Left renal cortex interstitium (tissue), 4 donors: Measurements from ENCODE around the gene SHB. TPM values are rescaled to one million over a fixed set of nuclear protein-coding genes. Genes with fewer than 3 reads are reported as not detected.

Experiments
- DNase-seq, 4 donors: peaks; one replicate each; pipeline ENCODE4 v3.0.0-alpha.2; 2013; ENCODE audit warnings: low read depth in 4 of 4, low spot score in 2 of 4, missing footprints in 1 of 4
- polyA plus RNA-seq, 4 donors: library from polyadenylated mRNA; unstranded; fragments of 120-200 nt; gene quantifications; one replicate each; pipeline ENCODE4 v1.2.1, GENCODE V29; 2013; ENCODE audit not compliant: insufficient read length in 4 of 4

The SHB gene
- polyA plus RNA-seq, 4 donors = 15.8 to 19.1 (median 18.5) TPM

DNA sequence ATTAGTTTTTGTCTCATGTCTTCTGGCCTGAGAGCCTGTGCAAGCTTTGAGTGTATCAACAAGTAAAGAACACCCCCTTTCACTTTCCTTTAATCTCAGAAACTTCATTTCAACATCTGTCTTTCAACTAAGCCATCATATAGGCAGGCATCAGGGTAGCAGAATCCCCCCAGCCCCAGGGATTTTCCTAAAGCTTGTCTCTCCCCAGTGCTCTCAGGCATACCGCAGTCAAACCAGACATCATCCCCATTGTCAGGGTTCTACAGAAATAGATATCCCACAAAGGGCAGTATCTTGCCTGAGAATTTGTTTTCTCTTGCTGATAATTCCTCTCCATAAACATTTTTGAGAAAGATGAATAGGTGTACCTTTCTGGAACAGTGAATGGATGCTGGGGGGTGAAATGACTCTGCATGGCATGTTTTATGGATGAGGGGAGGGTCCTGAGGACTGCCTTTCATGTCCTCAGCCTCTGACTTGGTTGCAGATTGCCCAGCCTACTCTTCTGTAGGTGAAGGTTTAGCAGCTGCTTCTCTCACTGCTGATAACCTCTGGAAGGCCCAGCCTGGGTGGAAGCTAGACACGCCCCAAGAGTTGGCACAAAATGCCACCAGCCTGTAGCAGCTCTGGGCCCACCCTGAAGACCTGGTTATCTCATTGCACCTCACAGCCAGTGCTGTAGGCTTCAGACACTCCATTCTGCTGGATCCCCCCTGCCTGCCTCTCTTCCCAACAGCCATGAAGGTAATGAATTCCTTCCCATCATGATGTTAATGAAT, 20.5 kb upstream of the SHB start:
- DNase-seq = no peak

DNA sequence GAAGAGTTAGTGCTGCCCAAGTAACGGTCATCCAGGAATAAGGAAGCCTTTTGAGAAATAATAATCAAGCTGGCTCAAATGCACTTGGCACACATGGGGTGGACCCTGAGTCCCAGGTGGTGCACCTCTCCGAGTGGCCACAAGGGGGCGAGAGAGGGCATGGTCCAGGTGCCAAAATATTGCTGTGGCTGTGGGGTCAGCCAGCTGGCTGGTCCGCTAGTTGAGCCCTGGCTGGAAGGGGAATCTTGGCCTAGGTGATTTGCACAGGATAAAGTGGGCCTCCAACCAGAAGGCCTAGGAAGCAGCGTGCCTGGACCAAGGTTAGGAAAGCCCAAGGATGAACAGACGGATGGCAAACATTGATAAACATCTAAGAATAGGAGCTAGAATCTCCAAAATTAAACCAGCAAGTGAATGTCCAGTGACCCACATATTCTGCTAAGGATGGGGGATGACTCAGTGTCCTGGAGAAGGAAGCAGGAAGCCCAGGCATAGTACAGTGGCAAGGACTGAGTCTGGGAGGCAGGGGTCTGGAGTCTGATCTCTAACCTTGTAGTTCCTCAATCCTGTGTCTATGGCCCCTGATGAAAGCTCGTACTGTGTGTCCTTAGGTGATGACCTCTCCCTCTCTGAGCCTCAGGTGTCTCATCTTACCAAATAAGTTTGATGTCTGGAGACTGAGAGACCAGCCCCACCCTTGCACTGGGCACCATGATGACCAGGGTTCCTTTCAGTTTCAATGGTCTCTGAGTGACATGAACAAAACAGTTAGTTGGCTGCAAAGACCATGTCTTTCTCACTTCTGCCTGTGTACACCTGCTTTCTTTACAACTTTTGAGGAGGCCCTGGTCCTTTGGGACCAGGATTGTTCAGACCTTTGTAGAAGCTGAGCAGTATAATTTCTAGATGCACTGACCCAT, 19.2 kb upstream of the SHB start:
- peak in 1 of 4 donors; percentile 49 for DNase-seq

DNA sequence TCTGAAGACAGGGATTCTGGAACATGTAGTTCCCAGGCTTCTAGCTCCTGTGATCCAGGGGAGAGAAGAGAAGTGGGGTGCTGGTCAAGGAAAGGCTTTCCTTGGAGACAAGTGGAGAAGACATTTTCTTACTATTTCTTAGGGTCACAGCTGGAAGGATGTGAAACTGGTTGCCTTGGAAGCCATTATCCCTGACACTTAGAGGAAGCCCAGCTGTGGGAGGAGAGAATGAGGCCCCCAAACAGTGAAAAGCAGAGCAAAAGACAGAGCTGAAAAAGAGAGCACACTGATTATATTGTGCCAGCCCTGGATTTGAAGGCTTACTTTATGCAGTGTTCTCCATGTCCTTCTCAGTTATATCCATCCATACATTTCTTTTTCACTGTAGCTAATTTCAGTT, 17.5 kb upstream of the SHB start:
- DNase-seq = no peak

DNA sequence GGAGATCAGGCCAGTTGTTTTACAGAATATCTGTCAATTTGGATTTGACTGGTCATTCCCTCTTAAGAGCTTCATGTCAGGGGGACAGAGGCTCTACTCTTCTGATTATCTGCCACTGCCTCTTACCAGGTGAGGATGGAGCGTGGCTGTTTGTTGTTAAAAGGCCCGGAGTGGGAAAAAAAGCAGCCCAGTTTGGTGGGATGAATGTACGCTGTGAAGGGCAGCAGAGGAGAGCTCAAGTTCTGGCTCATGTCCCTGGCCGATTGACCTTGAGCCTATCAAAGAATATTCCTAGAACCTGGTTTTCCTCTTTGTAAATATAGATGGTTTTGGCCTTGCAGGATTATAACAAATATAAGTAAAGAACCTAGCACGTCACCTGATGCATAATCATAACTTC, 16.3 kb upstream of the SHB start:
- no peak for DNase-seq

DNA sequence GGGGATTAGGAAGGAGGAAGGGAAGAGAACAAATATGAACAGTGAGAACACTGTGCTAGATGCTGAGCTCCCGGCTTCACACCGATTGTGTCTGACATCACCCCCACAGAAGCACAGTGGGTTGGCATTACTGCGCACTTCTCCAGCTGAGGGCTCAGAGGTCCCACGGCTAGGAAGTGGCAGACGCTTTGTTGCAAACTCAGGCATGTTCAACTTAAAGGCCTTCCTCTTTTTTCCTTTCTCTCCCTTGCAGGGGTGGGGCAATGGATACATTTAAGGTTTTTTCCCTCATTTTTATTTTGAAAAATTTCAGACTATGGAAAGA, 15.5 kb upstream of the SHB start:
- DNase-seq = no peak

DNA sequence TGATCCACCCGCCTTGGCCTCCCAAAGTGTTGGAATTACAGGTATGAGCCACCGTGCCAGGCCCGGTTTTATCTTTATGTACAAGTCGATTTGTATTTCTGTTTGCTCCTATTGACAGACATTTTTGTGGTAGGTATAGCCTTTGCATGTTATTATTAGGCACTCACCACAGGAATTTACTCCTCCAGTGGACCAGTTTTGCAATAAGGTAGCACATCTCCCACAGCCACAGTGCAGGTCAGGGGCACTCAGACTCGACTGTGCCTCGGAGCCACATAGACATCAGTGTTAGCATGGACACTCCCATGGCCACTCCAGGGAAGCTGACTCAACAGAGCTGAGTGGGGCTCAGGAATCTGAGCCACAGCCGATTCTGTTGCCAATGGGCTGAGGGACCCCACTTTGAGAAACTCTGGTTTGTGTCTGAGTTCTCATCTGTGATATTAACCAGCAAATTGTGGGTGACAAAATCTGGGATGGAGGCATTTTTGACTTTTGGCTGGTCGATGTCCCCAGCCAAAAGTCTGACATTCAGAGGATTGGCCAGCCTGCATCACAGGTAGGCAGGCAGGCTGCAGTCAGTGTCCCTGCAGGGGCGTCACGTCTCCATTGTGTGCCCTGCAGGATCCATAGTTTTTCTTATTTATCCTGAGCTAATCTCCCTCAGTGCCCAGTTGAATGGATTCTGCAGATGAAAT, 15.0 kb upstream of the SHB start:
- DNase-seq = no peak

DNA sequence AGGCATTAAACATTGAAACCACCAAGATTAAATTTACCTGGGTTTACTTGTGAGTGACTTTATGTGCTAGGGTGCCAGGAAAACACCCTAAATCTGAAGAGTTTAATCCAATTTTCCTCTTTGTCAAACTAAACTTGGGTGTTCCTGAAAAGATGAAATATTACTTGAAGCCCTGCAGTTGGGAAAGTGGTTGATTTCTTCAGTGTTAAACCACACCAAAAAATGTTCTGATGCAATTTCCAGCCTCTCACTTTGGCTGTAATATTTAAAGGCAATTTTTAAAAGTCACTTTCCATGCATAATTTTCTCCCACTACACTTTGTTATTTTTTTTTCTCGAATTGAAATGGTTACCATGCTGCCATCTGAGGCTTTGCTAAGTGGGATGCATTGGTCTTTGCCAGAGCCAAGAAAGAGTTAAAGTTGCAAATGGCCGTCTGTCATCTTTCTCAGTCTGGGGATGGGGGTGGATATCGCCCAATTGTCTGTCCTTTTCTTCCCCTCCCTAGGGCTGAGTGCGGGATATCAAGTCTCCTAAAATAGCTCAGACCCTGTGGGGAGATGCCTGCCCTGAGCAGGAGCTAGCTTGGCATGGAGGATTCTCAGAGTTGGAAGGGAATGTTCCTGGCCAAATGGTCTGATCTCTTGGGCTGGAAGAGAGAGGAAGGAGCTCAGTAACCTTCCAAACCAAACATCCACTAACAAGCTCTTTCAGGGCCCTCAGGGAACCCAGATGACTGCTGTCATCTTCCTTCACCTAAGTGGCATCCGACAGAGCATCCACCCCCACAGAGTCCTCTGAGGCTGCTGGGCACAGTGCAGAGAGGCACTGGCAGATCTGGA, 13.6 kb upstream of the SHB start:
- DNase-seq = no peak

DNA sequence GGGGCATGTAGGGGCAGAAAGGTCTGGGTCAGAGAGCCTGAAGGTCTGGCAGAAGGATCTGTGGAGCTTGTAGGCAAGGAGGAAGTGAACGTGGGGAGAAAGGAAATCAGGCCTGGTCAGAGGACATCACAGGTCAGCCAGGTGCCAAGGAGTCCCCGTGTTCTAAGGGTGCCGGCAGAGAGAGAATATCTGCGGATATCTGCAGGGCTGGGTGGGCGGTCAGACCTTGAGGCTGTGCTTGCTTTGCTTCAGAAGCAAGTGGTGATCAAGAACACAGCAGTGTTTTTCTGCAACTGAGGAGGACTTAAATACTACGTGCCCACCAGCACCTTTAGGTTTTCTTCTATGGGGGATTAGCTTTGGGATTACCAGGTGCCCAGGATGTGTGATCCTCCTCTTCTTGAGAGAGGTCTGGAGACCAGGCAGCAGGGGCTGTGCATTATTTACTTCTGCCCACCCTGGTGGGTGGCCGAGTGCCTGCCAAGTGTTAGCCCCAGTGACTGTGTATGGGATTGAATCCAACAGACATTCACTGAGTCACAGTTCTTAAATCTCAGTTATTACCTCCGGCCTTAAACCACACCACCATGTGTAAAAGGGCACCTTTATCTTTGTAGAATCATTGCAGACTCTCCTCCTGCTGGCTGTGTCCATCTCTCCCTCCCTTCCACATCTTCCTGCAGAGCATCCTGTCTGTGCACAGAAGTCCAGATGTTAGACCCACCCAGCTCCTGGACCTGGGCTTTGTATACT, 12.5 kb upstream of the SHB start:
- DNase-seq = no peak

DNA sequence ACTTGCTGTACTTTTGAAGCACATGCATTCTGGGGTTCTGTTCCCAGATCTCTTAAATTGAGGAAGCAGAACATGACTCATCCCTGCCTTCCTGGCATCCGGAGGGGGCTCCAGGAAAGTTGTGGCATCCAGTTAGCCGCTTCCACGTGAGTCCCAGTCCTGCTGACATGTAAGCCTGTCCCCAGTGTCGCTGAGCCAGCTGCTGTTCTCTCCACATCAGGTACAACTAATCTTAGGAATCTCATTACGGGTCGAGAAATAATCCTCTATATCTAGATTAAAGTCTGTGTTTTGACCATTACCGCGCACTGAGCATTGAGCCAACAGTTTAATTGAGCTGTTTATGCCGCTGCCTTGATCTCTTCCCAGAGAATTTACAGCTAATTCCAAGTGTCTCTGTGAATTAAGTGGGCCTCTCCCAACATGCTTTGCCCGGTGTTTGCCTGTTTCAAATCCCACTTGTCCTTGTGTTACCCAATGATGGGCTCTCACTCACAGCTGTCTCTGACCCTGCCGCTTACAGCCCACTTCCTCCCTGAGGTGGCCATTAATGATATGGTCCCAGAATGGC, 10.5 kb upstream of the SHB start:
- no peak for DNase-seq

DNA sequence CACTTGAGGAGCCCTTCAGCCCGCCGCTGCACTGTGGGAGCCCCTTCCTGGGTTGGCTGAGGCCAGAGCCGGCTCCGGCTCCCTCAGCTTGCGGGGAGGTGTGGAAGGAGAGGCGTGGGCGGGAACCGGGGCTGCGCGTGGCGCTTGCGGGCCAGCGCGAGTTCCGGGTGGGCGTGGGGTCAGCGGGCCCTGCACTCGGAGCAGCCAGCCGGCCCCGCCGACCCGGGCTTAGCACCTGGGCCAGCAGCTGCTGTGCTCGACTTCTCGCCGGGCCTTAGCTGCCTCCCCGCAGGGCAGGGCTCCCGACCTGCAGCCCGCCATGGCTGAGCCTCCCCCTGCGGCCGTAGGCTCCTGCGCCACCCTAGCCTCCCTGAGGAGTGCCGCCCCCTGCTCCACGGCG, 6.2 kb upstream of the SHB start:
- no peak for DNase-seq

DNA sequence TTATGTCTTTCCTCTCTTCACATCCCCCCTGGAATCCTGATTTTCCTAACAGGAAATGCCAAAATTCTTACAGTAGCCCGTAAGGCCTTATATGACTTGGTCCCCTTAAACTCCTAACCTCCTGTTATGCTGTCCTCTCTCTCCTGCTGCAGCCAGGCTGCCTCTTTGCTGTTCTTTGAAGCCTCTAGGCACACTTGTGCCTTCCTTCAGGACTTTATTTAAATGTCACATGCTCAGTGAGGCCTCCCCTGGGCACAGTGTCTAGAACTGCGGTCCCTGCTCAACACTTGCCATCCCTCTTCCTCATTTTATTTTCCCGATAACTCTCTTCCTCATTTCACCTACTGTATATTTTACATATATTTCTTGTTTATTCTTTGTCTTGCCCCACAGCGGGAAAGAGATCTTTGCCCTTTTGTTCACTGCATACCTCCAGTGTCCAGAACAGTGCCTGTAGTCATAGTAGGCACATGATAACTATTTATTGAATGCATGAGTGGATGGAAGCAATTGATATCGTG, 5.5 kb upstream of the SHB start:
- DNase-seq = no peak

DNA sequence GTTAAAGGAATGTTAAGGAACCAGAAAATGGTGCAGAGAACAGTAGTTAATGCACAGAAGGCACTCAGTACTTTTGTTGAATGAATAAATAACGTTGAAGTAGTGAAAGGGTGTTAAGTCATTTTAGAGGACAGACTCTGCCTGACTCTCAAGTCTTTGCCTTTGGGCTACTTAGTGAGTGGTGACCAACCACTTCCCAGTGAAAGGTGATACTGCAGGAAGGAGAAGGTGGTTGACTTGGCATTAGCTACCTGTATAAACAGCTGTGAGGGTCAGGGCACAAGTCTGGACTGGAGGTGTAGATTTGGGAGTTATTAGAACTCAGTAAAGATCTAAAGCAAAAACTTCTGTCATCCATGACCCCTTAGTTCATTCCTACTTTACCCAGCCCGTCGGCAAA, 4.9 kb upstream of the SHB start:
- DNase-seq = no peak

DNA sequence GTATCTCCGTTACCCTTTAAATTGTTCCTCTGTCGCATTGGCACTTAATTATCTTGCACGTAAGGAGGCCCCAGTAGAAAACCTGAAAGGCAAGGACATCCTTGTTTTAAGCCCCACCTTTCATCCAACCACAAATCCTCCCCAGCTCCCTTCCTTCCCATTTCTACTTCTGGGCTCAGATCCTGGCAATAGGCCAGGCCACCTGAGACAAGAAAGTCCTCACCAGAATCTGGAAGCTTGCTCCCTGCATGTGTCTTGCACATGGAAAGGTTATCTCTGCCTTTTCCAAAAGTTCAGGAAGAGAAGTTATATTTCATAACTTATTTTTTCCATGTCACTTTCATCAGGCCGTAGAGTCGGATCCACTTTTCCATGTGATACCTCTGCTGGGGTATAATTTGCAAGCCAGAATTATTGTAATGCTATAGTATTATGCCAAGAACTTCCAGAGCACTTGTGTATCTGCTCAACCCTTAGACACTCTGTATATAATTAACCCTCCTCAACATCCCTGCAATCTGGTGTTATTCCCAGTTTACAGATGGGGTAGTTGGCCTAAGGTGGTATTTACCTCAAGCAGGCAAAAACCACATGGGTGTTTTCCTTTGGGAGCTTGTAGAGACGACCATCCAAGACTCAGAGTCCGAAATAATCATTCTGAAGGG, 2.6 kb upstream of the SHB start:
- DNase-seq = no peak

DNA sequence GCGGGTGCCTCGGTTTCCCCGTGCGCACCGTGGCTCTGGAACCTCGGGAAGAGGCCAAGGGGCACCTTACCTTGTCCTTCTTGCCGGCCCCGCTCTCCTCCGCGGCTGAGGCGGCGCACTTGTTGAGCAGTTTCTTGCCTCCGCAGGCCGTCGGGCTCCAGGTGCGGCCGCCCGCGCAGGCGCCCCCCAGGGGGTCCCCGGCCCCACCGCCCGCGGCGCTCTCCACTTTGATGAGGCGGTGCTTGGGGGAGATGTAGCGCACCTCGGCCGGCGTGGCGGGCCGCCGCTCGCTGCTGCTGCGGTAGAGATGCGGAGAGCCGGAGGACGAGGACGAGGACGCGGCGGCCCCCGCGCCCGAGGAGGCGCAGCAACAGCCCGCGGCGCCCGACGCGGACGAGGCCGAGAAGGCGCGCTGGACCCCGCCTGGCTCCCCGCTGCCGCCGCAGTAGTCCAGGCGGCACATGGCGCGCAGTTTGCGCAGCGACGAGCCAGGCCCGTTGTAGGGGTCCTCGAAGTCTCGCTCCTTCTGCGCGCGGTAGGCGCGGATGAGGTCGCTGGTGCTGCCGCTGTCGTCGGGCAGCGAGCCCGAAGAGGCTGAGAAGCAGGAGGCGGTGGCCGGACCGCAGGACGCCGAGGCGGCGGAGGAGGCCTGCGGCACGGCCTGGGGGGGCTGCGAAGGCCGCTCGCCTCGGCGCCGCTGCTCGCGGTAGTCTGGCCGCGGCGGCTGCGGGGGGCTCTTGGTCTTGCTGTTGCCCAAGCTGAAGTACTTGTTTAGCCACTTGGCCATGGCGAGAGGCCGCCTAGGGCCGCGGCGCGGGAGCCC, 957 bp downstream of the SHB start:
- no peak for DNase-seq

DNA sequence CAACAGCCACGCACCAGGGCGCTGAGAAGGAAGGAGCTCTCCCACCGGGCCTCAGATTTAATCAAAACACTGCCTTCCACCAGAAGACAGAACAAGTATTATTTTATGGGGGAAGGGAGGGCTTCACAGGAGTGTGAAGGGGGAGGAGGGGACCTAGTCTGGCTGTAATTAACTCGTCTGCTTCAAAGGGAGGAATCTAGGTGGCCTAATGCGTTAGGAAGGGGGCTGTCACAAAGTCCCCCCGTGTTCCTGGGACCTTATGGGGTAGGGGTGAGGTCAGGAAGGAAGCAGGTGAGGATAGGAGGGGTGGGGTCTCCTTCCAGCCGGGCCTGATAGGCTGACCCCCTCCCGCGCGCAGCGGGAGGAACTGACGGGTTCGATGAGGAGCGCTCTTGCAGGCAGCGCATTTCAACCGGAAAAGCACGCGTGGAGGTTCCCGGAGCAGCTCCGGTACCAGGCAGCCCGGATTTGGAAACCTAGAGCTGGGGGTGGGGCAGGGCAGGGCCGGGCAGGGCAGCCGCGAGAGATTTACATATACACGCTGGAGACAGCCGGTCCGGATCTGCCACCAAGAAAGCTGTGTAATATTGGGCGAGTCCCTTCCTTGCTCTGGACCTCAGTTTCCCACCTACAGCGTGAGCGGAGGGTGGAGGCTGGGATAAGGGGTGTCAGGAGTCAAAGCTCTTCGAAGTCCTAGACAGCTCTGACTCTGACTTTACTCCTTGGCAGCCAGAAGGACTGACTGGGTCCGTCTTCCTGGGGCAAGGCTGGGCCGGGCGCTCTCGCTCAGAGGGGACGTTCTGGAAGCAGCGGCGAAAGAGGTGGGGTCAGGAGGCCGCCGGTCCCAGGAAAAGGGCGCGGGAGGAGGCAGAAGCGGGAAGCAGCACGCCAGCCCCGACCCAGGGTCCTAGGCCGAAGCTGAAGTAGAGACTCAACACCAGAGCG, 1.8 kb downstream of the SHB start:
- no peak for DNase-seq

DNA sequence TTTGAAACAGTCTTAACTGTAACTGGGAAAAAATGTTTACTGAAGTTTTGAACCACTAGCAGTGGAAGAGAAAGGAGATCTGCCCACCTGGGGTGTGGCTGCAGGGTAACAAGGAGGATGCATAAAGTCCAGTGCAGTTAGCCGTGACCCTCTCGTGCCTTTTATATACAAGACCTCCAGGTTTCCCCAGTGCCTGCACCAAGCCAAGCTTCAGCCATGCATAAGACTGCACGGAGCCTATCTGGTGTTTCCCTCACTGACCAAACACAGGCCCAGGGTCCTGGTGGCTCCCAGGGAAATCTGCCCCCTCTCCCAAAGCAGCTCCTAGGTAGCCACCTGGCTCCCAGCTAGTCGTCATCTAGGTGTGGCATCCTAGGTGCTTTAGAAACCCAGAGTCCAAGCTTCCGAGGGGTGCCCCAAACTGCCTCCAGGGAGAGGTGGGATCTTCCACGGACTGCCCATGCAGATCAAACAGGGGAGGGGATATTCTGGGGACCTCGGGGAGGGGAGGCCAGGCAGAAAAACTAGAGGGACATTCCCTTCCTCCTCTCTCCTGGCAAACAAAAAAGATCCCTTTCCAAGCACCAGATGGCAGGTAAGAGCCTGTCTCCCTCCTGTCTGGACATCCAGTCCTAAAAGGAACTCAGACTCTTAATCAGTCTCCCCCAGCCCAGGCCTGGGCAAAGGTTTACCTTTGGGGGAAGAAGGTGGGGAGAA, 2.7 kb downstream of the SHB start:
- no peak for DNase-seq
